Left kidney (tissue), 8 donors: Measurements from ENCODE around the gene SERGEF. TPM values are rescaled to one million over a fixed set of nuclear protein-coding genes. Genes with fewer than 3 reads are reported as not detected.

Experiments used
- DNase-seq: peaks from one replicate; pipeline ENCODE4 v3.0.0-alpha.2; 2013
- long read RNA-seq, 8 donors: transcript quantifications; one replicate each; lab custom pipeline, GENCODE V29; 2026
- polyA plus RNA-seq: library from polyadenylated mRNA; unstranded; fragments of 120-200 nt; gene quantifications from one replicate; pipeline ENCODE4 v1.2.1, GENCODE V29; 2013; ENCODE audit not compliant: insufficient read length

Gene SERGEF
- 18.1 TPM for polyA plus RNA-seq
- long read RNA-seq, donor 1, partial matches to known transcripts: 0 of 3 reads
- long read RNA-seq, donor 1, other reads (novel, unspliced or antisense): 0 of 3 reads
- long read RNA-seq, donor 2, partial matches to known transcripts: 0 of 1 reads
- long read RNA-seq, donor 2, other reads (novel, unspliced or antisense): 0 of 1 reads
- long read RNA-seq, donor 3, partial matches to known transcripts: 0 of 2 reads
- long read RNA-seq, donor 3, other reads (novel, unspliced or antisense): 0 of 2 reads
- long read RNA-seq, donor 4: 0 reads
- long read RNA-seq, donor 5, partial matches to known transcripts: 0 of 2 reads
- long read RNA-seq, donor 5, other reads (novel, unspliced or antisense): 0 of 2 reads
- long read RNA-seq, donor 6, partial matches to known transcripts: 0 of 3 reads
- long read RNA-seq, donor 6, other reads (novel, unspliced or antisense): 0 of 3 reads
- long read RNA-seq, donor 7, partial matches to known transcripts: 0 of 3 reads
- long read RNA-seq, donor 7, other reads (novel, unspliced or antisense): 0 of 3 reads
- long read RNA-seq, donor 8: 0 reads

- DNase-seq: peak; percentile 64
Measured at GRCh38 chr11:18012906-18013781, at the start of gene SERGEF. SERGEF (minus strand) TSS chr11:18013047; CDS start chr11:18013010, 37 bp downstream.

GRCh38 chr11:18061351-18061750, 48.5 kb upstream of the SERGEF start:
- DNase-seq: no peak

- no peak for DNase-seq
Measured at GRCh38 chr11:18056561-18057181, 43.8 kb upstream of the SERGEF start.

- no peak for DNase-seq
Measured at GRCh38 chr11:18054511-18055103, 41.8 kb upstream of the SERGEF start.

- no peak for DNase-seq
Measured at GRCh38 chr11:18050848-18051247, 38.0 kb upstream of the SERGEF start.

- peak; percentile 25 for DNase-seq
Measured at GRCh38 chr11:18046116-18046777, 33.4 kb upstream of the SERGEF start, which contains the start of gene TPH1. TPH1 (minus strand) TSS chr11:18046269; CDS start chr11:18040762, 5,507 bp downstream.

- DNase-seq: no peak
Measured at GRCh38 chr11:18036456-18036855, 23.6 kb upstream of the SERGEF start.

- no peak for DNase-seq
Measured at GRCh38 chr11:18027475-18027874, 14.6 kb upstream of the SERGEF start.

GRCh38 chr11:18022419-18022818, 9.6 kb upstream of the SERGEF start:
- no peak for DNase-seq

- no peak for DNase-seq
Measured at GRCh38 chr11:18019650-18020049, 6.8 kb upstream of the SERGEF start.

- DNase-seq: no peak
Measured at GRCh38 chr11:18016789-18017188, 3.9 kb upstream of the SERGEF start.

- no peak for DNase-seq
Measured at GRCh38 chr11:18014876-18015275, 2.0 kb upstream of the SERGEF start.

- no peak for DNase-seq
Measured at GRCh38 chr11:18013790-18014507, 1.1 kb upstream of the SERGEF start.

- DNase-seq: no peak
Measured at GRCh38 chr11:18012122-18012905, 533 bp downstream of the SERGEF start.

GRCh38 chr11:18011633-18012032, 1.2 kb downstream of the SERGEF start:
- no peak for DNase-seq

- no peak for DNase-seq
Measured at GRCh38 chr11:18010977-18011586, 1.8 kb downstream of the SERGEF start.

GRCh38 chr11:18010121-18010670, 2.7 kb downstream of the SERGEF start:
- no peak for DNase-seq

GRCh38 chr11:18005376-18006129, 7.3 kb downstream of the SERGEF start:
- no peak for DNase-seq
